GM19193 (cell line): Measurements from ENCODE around the gene CREB5.

Experiments used
- POLR2A ChIP-seq: IDR thresholded peaks from 4 replicates; pipeline ENCODE4 v1.6.1; 2011; ENCODE audit not compliant: insufficient read depth, insufficient read length; ENCODE audit errors: extremely low read depth

Gene CREB5

GRCh38 chr7:28733035-28733434, 320.7 kb downstream of the CREB5 start:
- no peak for TF ChIP-seq POLR2A

- no peak for TF ChIP-seq POLR2A
Measured at GRCh38 chr7:28738412-28738811, 326.1 kb downstream of the CREB5 start.

- no peak for TF ChIP-seq POLR2A
Measured at GRCh38 chr7:28739128-28739527, 326.8 kb downstream of the CREB5 start.

DNA sequence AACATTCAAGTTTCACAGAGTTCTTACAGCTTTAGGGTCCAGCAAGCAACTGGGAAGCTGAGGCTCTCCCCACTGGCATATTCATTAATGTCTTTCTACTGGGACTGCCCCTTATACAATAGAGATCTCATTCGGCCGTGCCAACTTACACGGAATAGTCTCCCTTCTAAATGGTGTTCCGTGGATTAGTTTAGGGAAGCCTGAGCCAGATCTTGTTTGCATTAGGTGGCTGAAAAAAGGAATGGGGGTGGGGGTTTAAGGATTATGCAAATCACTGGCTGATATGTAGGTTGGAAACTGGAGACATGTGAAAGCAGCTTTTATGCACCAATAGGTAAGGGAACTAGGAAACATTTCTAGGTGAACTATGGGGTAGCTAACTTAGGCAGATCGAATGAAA, 327.5 kb downstream of the CREB5 start:
- TF ChIP-seq POLR2A, result no peak

DNA sequence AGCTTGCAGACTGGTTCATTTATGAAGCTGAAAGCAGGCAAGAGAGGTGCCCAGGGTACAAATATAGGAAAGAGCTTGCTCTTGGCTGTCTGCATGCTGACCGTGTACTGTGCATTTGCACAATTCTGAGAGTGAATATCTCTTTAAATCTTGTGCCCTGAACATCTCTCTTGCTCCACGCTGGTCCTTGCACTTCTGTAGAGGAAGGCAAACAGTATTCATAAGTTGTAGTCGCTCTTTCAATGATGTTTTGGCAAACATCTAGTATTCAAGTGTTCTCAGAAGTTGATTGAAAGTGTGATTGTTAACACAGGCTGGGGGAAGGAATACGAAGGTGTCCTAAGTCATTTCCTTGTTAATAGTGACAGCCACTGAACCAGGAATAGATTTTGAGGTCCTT, 332.6 kb downstream of the CREB5 start:
- TF ChIP-seq POLR2A, result no peak

DNA sequence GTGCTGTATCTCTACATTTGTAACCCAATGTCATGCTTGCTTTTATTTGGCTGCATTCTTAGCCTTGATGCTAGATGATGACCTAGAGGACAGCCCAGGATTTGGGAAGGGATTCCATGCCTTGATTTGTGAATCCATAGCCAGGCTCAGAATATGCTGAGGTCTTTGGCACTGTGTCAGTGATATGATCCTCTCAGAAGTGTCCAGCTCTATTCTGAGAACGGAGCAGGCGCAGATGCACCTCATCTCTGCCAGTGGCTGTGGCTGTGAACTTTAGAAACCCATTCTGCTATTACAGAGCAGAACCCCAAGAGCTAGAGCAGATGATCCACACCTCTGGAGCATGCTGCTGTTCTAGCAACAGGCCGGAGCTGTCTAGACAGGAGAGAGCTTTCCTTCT, 333.0 kb downstream of the CREB5 start:
- no peak for TF ChIP-seq POLR2A

DNA sequence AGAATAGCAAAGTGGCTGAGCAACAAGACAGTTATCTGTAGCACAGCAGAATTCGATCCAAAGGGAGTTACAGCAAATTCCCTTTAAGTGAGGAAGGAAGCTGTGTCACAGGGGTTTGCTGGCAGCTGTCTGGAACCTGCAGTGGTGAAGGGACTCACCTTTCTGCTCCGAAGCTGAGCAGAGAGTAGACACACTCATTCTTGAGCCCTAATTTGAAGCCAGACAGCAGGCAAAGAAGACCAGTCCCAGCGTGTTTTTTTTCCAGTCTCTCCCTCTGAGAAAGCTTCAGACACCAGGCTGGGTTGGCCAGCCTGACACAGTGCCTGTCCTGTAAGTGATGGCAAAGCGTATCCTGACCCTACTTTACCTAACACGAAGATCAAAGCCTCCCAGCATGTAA, 335.1 kb downstream of the CREB5 start:
- TF ChIP-seq POLR2A, result no peak

- no peak for TF ChIP-seq POLR2A
Measured at GRCh38 chr7:28747854-28748253, 335.5 kb downstream of the CREB5 start.

GRCh38 chr7:28748346-28748745, 336.0 kb downstream of the CREB5 start:
- no peak for TF ChIP-seq POLR2A

DNA sequence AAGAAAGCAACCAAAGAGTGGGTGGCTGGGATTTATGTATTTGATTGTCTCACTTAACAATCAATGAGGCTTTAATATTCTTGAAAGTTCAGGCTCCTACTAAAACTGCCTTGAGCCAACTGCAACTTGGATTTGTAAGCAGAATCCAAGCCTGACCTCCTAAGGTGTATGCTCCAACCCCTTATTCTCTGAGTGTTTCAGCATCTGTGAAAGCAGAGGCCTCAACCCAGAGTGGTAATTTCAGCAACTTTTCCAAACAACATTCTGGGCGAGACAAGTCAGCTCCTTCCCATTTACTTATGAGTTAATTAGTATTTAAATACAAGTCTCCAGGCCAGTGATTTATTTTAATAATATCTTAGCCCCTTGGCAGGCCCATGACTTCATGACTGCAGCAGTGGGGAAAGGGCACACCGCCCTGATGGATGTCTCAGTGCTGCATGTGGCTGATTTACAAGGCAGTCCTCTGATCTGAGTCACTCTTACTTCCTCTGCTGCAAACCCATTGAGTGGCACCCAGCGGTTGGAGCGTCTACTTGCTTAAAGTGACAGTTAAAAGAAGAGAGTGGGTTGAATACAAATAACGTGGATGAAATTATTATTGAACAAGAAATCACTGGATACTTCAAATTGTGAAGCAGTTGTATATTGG, 336.7 kb downstream of the CREB5 start:
- TF ChIP-seq POLR2A, result no peak

DNA sequence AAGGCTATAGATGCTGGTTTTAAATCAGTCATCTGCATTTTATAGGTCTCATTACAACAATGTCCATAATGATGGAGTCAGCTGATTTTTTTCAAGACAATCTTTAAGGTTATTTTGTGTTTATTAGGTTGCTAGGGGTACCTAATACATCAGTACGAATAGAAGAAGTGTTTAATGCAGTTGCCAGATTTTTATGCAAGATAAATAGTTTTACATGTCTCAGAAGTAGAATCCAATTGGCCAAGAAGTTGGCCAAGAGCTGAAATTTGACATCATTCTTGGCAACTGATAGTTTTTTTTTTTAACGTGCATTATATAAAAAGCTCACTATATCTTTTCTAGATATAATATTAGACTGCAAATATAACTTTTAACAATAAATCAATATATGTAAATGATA, 337.3 kb downstream of the CREB5 start:
- no peak for TF ChIP-seq POLR2A

DNA sequence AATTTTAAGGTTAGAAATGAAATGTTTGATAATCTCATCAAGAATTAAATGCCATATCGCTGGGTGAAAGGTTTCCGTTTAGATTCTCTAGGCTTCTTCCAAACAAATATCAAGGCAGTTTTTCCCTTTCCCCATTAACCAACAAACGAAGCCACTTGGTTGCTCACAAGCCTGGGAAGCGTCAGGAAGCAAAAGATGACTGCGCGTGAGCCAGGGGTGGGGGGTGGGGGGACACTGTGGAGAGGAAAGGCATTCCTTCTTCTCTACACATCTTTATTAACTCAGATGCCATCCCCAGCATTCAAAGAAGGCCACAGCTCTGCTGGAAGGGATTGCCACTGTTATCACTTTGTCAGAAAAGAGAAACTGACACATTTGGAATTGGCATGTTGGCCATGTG, 338.7 kb downstream of the CREB5 start:
- TF ChIP-seq POLR2A, result no peak

GRCh38 chr7:28753613-28754012, 341.3 kb downstream of the CREB5 start:
- TF ChIP-seq POLR2A, result no peak

- TF ChIP-seq POLR2A, result no peak
Measured at GRCh38 chr7:28754027-28754426, 341.7 kb downstream of the CREB5 start.

- TF ChIP-seq POLR2A, result no peak
Measured at GRCh38 chr7:28754447-28754846, 342.1 kb downstream of the CREB5 start.

DNA sequence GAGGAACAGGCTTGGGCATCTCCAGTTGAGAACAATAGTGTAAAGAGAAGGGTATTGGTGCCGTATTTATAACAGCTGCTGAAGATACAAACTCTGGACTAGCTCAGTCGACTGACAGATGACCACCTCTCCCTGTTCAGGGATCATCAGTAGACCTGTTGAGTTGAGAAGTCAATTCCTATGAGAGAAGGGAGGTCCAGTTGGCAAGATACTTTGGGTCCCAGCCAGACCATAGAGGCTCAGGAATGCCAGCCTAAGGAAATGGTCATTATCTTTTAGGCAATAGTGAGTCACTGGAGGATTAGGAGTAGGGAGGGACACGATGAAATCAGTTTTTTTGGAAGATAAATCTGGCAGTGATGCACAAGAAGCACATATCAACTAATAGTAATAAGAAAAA, 342.9 kb downstream of the CREB5 start:
- TF ChIP-seq POLR2A, result no peak

GRCh38 chr7:28758186-28758585, 345.9 kb downstream of the CREB5 start:
- no peak for TF ChIP-seq POLR2A
